Hematopoietic multipotent progenitor cell treated with erythropoietin and hydrocortisone succinate and interleukin-3 and kit ligand, for 15 days (in vitro differentiated cells): ENCODE results near the gene ATP9B.

ENCODE experiments used
- DNase-seq: peaks from one replicate; pipeline ENCODE4 v3.0.0-alpha.2; 2015; ENCODE audit warnings: low spot score

ATP9B gene

GRCh38 chr18:79068937-79069716 is at the start of gene ATP9B:
TSS of gene ATP9B (plus strand) at chr18:79069394. CDS start at chr18:79069411, 17 bp downstream.
- DNase-seq: peak; percentile 98

- DNase-seq: no peak
Observed at GRCh38 chr18:79019881-79020280, 49.3 kb upstream of the ATP9B start.

GRCh38 chr18:79022603-79023002 is 46.6 kb upstream of the ATP9B start:
- DNase-seq: no peak

GRCh38 chr18:79026491-79026890 is 42.7 kb upstream of the ATP9B start:
- DNase-seq: no peak

GRCh38 chr18:79030680-79031079 is 38.5 kb upstream of the ATP9B start:
- no peak for DNase-seq

GRCh38 chr18:79042276-79042675 is 26.9 kb upstream of the ATP9B start:
- no peak for DNase-seq

GRCh38 chr18:79043288-79043687 is 25.9 kb upstream of the ATP9B start:
- DNase-seq: no peak

- DNase-seq: no peak
Observed at GRCh38 chr18:79046522-79046921, 22.7 kb upstream of the ATP9B start.

GRCh38 chr18:79047556-79048244 is 21.5 kb upstream of the ATP9B start:
- DNase-seq: no peak

GRCh38 chr18:79048245-79048632 is 21.0 kb upstream of the ATP9B start:
- no peak for DNase-seq

GRCh38 chr18:79049506-79049905 is 19.7 kb upstream of the ATP9B start:
- DNase-seq: no peak

GRCh38 chr18:79050005-79050404 is 19.2 kb upstream of the ATP9B start:
- no peak for DNase-seq

- no peak for DNase-seq
Observed at GRCh38 chr18:79056827-79057367, 12.3 kb upstream of the ATP9B start.

- DNase-seq: no peak
Observed at GRCh38 chr18:79058007-79058406, 11.2 kb upstream of the ATP9B start.

GRCh38 chr18:79062806-79063205 is 6.4 kb upstream of the ATP9B start:
- no peak for DNase-seq

GRCh38 chr18:79064228-79064627 is 5.0 kb upstream of the ATP9B start:
- DNase-seq: no peak

- no peak for DNase-seq
Observed at GRCh38 chr18:79065802-79066201, 3.4 kb upstream of the ATP9B start.

GRCh38 chr18:79067611-79068010 is 1.6 kb upstream of the ATP9B start:
- no peak for DNase-seq

- DNase-seq: peak; percentile 7
Observed at GRCh38 chr18:79068341-79068936, 755 bp upstream of the ATP9B start.

- DNase-seq: no peak
Observed at GRCh38 chr18:79069717-79070151, 540 bp downstream of the ATP9B start.

- DNase-seq: peak; percentile 5
Observed at GRCh38 chr18:79070486-79070885, 1.3 kb downstream of the ATP9B start.

GRCh38 chr18:79071037-79071436 is 1.8 kb downstream of the ATP9B start:
- DNase-seq: no peak
